HG03460 (cell line): ENCODE data around the gene MAP3K19.
"Not testable (repeated sequence)": the region's sequence is repeated elsewhere in the genome, so short reads cannot be mapped to it uniquely, and the experiment has no call there.

Source experiments
- ATAC-seq: cut with Tn5 transposase; IDR thresholded peaks from one replicate; pipeline ENCODE4 v1.9.1; 2021; ENCODE audit not compliant: unreplicated experiment

The MAP3K19 gene

GRCh38 chr2:135047300-135047699 lies at the start of gene MAP3K19:
MAP3K19 (minus strand) TSS chr2:135047447; CDS start chr2:135024647, 22,800 bp downstream.
- ATAC-seq = no peak

- ATAC-seq = no peak
These were observed 49.6 kb upstream of the MAP3K19 start for GRCh38 chr2:135096665-135097446.

- ATAC-seq = no peak
These were observed 48.3 kb upstream of the MAP3K19 start for GRCh38 chr2:135095591-135095990.

- ATAC-seq = no peak
These were observed 47.3 kb upstream of the MAP3K19 start for GRCh38 chr2:135094508-135094907.

- no peak for ATAC-seq
These were observed 46.6 kb upstream of the MAP3K19 start for GRCh38 chr2:135093670-135094330.

- ATAC-seq = no peak
These were observed 45.9 kb upstream of the MAP3K19 start for GRCh38 chr2:135093193-135093592.

- ATAC-seq = no peak
These were observed 44.4 kb upstream of the MAP3K19 start for GRCh38 chr2:135091681-135092080.

- ATAC-seq = not testable (repeated sequence)
These were observed 42.4 kb upstream of the MAP3K19 start for GRCh38 chr2:135089597-135089996.

- ATAC-seq = no peak
These were observed 39.0 kb upstream of the MAP3K19 start for GRCh38 chr2:135086222-135086621.

- no peak for ATAC-seq
These were observed 31.2 kb upstream of the MAP3K19 start for GRCh38 chr2:135078417-135078816.

- no peak for ATAC-seq
These were observed 29.3 kb upstream of the MAP3K19 start for GRCh38 chr2:135076556-135076955.

- ATAC-seq = no peak
These were observed 27.0 kb upstream of the MAP3K19 start for GRCh38 chr2:135074216-135074615.

- no peak for ATAC-seq
These were observed 25.1 kb upstream of the MAP3K19 start for GRCh38 chr2:135072125-135072997.

GRCh38 chr2:135066710-135067109 lies 19.5 kb upstream of the MAP3K19 start:
- no peak for ATAC-seq

- ATAC-seq = no peak
These were observed 16.9 kb upstream of the MAP3K19 start for GRCh38 chr2:135064149-135064548.

- no peak for ATAC-seq
These were observed 16.0 kb upstream of the MAP3K19 start for GRCh38 chr2:135063210-135063609.

- no peak for ATAC-seq
These were observed 12.3 kb upstream of the MAP3K19 start for GRCh38 chr2:135059577-135059976.

- ATAC-seq = no peak
These were observed 9.5 kb upstream of the MAP3K19 start for GRCh38 chr2:135056790-135057189.

GRCh38 chr2:135055182-135055786 lies 8.0 kb upstream of the MAP3K19 start:
- ATAC-seq = no peak

- ATAC-seq = peak; percentile 37
These were observed 5.8 kb upstream of the MAP3K19 start for GRCh38 chr2:135052997-135053474.
